Kasumi-1 (cell line): ENCODE results near the gene ADAT2.

Source experiments
- DNase-seq, 2 experiments: peaks; one replicate each; lab custom pipeline; 2025; lab: John Stamatoyannopoulos, UW

Gene ADAT2

GRCh38 chr6:143397227-143398222 lies 53.0 kb downstream of the ADAT2 start:
- no peak for DNase-seq

GRCh38 chr6:143396497-143397226 lies 53.8 kb downstream of the ADAT2 start:
- DNase-seq = no peak

GRCh38 chr6:143395699-143396098 lies 54.8 kb downstream of the ADAT2 start:
- no peak for DNase-seq

- DNase-seq = no peak
Measured at GRCh38 chr6:143394389-143394788, 56.1 kb downstream of the ADAT2 start.

GRCh38 chr6:143390278-143390677 lies 60.2 kb downstream of the ADAT2 start:
- no peak for DNase-seq

- no peak for DNase-seq
Measured at GRCh38 chr6:143385636-143386035, 64.9 kb downstream of the ADAT2 start.

GRCh38 chr6:143376861-143377260 lies 73.6 kb downstream of the ADAT2 start:
- no peak for DNase-seq

GRCh38 chr6:143376375-143376774 lies 74.1 kb downstream of the ADAT2 start:
- no peak for DNase-seq

- no peak for DNase-seq
Measured at GRCh38 chr6:143375022-143375585, 75.4 kb downstream of the ADAT2 start.

GRCh38 chr6:143374014-143374413 lies 76.5 kb downstream of the ADAT2 start:
- no peak for DNase-seq
